ENCODE results near the gene IL36A.

IL36A gene

DNA sequence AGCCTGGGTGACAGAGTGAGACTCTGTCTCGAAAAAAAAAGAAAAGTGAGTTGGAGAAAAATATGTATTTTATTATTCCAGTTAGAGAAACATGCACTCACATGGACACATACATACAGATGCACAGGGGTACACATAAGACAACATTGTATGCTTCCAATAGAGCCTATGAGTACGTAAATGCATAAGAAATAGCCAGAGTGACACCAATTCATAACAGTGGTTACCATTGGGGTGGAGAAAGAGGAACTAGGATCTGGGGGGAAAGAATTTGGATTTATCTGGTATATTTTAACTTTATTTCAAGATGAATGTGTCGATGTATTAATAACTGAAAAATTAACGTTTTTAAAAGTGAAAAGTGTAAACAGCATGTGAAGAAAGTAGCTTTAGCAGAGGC, 16.1 kb downstream of the IL36A start:
- in situ Hi-C loops (cut with MboI; ENCODE audit: low pct_unique_long_range_greater_than_20kb, low sequenced_read_pairs, unreplicated experiment), result no loop called here
- TF ChIP-seq, protein P1, sequence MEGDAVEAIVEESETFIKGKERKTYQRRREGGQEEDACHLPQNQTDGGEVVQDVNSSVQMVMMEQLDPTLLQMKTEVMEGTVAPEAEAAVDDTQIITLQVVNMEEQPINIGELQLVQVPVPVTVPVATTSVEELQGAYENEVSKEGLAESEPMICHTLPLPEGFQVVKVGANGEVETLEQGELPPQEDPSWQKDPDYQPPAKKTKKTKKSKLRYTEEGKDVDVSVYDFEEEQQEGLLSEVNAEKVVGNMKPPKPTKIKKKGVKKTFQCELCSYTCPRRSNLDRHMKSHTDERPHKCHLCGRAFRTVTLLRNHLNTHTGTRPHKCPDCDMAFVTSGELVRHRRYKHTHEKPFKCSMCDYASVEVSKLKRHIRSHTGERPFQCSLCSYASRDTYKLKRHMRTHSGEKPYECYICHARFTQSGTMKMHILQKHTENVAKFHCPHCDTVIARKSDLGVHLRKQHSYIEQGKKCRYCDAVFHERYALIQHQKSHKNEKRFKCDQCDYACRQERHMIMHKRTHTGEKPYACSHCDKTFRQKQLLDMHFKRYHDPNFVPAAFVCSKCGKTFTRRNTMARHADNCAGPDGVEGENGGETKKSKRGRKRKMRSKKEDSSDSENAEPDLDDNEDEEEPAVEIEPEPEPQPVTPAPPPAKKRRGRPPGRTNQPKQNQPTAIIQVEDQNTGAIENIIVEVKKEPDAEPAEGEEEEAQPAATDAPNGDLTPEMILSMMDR (IDR thresholded peaks at IDR 0.05; ENCODE audit: extremely low read depth, insufficient read depth, missing control alignments), result no peak
- no peak for DNase-seq (ENCODE audit: low spot score)

DNA sequence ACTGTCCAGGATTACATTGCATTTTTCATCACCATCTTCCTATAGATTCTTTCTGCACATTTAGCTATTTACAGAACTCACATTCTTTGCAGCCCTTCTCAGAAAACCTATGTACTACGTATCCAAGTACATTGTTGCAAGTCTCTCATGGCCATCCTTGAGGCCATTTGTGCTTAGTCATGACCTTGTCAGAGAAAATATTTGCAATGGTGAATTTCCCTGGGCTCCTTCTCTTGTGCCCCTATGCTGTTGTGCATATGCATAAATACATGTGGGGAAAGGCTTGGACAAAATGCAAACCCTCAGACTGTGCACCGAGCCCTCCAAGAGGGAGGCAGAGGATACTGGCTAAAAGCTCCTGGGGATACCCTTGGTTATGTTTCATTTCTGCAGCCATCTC, 19.5 kb downstream of the IL36A start:
- no peak for DNase-seq (ENCODE audit: low spot score)
- in situ Hi-C loops (cut with MboI; ENCODE audit: low pct_unique_long_range_greater_than_20kb, low sequenced_read_pairs, unreplicated experiment), result no loop called here
- TF ChIP-seq, protein P1 (IDR thresholded peaks at IDR 0.05; ENCODE audit: extremely low read depth, insufficient read depth, missing control alignments), result no peak

DNA sequence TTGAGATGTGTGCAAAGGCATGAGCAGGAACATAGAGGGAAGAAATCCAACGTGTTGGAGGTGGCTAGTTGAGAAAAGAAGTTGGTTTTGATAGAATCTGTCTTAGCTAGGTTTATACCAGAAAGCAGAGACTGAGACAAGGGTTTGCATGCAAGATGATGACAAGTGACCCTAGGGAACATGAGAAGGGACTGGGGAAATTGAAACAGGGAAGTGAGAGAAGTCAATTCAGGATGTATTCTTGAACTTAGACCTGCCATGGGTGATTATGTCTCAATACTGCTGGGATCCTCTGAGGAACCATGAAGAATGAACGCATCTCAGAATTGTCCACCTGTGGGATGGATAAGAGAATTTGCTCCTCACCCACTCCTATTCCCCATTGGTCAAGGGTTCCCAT, 20.5 kb downstream of the IL36A start:
- in situ Hi-C loops (cut with MboI; ENCODE audit: low pct_unique_long_range_greater_than_20kb, low sequenced_read_pairs, unreplicated experiment), result no loop called here
- TF ChIP-seq, protein P1 (IDR thresholded peaks at IDR 0.05; ENCODE audit: extremely low read depth, insufficient read depth, missing control alignments), result no peak
- no peak for DNase-seq (ENCODE audit: low spot score)

DNA sequence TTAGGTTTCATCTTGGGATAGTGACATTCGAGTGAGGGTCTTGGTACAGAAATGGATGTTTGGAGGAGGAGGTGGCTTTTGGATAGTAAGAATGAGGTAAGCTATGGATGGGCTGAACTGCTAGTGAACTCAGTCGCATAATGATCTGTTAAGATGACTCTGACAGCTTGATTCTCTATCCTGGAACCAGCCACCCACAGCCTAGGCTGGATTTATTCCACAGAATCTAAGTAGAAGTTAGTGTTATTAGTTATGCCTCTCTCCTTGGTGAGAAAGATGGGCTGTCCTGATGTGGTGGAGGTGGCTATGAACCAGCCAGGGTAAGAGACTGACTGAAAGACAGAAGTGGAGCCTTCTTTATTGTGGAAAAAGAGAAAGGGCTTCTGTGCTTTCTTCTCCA, 22.4 kb downstream of the IL36A start:
- in situ Hi-C loops (cut with MboI; ENCODE audit: low pct_unique_long_range_greater_than_20kb, low sequenced_read_pairs, unreplicated experiment), result no loop called here
- TF ChIP-seq, protein P1 (IDR thresholded peaks at IDR 0.05; ENCODE audit: extremely low read depth, insufficient read depth, missing control alignments), result no peak
- no peak for DNase-seq (ENCODE audit: low spot score)

DNA sequence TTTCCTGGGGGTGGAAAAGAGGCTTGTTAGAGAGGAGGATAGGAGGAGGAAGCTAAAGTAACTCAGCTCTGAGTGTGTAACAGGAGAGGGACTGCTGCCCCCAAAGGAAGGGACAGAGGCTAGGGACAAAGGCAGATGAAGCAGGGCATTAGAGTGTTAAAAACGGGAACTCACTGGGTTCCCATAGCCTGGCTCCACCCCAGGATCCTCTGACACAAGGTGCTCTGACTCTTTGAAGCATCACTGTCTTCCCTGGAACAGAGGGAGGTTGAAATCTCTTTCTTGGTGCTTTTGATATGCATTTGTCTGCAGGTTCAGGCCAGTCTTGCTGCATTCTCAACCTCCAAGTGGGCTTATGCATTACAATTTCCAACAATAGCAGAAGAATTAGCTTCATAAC, 22.9 kb downstream of the IL36A start:
- TF ChIP-seq, protein P1 (IDR thresholded peaks at IDR 0.05; ENCODE audit: extremely low read depth, insufficient read depth, missing control alignments), result no peak
- in situ Hi-C loops (cut with MboI; ENCODE audit: low pct_unique_long_range_greater_than_20kb, low sequenced_read_pairs, unreplicated experiment), result no loop called here
- DNase-seq (ENCODE audit: low spot score), result no peak

DNA sequence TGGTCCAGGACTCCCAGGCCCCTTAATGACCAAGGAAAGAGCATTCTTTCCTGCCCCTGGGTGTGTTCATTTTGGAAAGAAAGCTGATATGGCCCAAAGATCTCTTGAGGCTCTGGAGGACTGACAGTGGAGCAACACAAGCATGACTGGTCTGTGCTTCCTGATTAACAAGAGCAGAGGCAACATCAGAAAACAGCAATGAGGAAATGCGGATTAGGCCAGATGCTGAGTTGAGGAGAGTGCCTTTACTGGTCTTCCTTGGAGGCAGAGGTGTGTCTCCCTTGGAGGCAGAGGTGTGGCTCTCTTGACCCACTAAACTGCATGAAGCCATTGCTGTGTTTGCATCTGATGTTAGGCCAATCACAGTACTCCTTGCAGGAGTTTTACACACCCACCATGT, 27.5 kb downstream of the IL36A start:
- in situ Hi-C loops (cut with MboI; ENCODE audit: low pct_unique_long_range_greater_than_20kb, low sequenced_read_pairs, unreplicated experiment), result no loop called here
- no peak for DNase-seq (ENCODE audit: low spot score)
- TF ChIP-seq, protein P1 (IDR thresholded peaks at IDR 0.05; ENCODE audit: extremely low read depth, insufficient read depth, missing control alignments), result no peak

DNA sequence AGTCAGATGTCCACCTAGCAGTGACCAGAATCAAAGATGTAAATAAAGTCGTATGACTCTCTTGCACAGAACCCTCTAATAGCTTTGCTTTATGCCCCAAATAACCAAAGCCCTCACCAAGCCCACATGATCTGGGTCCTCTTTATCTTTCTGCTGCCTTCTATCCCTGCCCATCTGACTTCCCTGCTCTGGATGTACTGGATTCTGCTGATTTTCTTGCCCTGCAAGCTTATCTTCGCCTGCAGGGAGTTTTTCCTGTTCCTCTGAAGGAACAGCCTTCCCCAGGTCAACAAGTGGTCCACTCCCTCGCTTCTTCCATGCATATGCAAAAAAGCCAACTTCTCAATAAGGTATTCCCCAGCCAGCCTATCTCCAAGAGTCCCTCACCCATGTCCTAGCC, 28.8 kb downstream of the IL36A start:
- no peak for DNase-seq (ENCODE audit: low spot score)
- TF ChIP-seq, protein P1 (IDR thresholded peaks at IDR 0.05; ENCODE audit: extremely low read depth, insufficient read depth, missing control alignments), result no peak
- in situ Hi-C loops (cut with MboI; ENCODE audit: low pct_unique_long_range_greater_than_20kb, low sequenced_read_pairs, unreplicated experiment), result no loop called here

Data from GM13977 (cell line).